ENCODE measurements around the gene PCBP2.

PCBP2 gene

DNA sequence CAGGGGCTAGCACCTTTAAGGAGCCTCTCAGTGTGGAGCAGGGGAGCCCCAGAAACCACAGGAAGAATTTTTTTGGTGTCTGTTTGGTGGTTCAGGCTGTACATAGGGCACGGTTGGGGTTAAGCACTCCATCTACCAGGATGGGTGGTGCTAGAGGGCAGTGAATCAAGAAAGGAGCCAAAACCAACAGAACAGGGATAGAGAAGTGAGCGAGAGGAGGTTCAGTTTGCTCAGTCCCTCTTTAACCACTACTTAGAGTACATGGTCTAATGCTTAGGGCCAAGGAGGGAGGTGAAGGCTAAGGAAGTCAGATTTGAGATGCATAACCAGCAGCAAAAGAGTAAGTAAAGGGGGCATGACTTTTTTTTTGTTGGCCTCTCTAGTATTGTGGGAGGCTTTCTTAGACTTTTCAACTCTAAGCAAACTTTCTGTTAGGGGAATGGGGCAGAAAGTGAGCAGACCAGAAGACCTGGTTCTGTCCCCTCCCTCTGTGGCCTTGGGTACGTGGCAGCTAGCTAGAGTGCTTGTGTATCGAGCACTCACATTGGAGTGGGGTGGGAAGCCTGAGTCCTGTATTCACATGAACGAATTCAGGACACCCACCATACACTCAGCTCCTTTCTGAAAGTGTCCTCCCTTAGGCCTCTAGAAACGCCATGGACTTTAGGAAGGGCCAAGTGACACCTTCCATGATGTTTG is 62.0 kb downstream of the PCBP2 start:
- no peak for FAIRE-seq

- no peak for FAIRE-seq
Measured at GRCh38 chr12:53514628-53515290, 62.9 kb downstream of the PCBP2 start.

- FAIRE-seq: no peak
Measured at GRCh38 chr12:53515291-53515680, 63.4 kb downstream of the PCBP2 start.

DNA sequence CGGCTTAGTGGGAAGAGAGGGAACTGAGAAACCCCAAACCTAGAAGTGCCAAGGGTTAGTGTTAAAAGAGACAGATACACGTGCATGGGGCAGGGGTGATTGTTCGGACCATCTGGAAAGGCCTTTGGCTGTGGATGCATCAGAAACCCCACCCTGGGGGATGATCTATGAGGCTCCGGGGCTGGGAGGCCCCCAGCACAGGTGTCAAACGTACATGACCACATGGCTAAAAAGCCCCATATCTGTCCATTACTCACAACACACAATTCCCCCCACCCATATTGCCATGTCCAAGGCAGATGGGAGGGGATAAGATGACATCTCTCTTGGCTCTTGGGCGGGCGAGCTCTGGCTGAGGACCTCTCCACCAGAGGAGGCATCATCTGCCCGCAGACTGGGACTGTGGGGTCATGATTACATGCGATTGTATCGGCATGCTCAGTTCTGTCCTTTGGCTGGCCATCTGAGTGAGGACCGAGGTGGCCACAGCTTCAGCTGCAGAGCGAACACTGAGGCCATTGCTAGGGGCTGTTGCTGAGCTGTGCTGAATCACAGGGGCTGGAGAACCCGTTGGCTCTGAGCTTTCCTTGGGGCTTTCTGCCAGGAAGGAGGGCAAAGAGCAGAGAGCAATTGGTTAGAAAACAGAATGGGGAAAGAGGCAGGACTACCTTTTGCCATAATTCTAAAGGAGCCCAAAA is 65.0 kb downstream of the PCBP2 start:
- FAIRE-seq: no peak

DNA sequence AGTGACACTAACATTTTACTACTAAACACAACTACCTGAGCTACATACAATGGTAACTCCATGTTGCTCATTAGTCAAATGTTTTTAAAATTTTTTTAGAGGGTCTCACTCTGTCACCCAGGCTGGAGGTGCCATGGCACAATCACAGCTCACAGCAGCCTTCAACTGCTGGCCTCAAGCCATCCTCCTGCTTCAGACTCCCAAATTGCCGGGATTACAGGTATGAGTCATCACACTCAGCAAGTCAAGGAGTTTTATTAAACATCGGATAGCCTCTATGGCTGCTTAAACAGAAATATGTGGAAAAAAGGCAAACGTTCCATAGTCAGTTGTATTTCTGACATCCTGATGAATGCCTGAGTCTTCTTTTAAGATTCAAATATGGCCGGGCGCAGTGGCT is 66.5 kb downstream of the PCBP2 start:
- no peak for FAIRE-seq

DNA sequence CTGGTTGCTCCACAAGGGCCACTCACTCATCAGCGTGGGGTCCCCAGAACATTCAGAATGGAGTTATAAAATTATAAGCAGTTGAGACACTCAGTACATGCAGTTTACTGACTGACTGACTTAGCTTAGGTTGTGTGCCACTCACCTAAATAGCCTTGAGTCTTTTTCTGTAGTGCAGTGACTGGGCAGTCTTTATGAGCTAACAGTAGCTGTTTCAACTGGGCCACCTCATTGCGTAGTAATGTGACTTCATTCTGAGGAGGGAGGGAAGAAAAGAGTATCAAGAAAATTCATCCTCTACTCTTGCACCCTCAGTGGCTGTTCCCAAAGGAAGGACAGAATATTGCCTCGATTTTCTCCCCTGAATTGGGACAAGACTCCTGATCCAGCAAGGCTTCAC is 71.2 kb downstream of the PCBP2 start:
- no peak for FAIRE-seq

DNA sequence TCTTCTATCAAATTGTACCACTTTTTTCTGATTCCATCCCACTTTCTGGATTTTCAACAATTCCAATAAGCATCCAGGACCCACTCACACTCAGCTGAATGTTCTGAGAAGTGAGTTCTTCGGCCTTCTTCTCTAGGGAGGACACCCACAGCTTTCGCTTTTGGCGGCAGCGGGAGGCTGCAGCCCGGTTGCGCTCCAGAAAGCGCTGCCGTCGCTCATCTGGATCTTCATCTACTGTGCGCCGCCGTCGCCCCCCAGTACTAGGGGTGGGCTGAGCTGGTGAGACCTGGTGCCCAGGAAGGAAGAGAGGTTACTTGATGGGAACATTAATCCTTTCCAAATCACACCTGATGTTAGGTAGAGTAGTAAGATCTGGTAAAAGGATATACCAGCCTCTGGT is 72.6 kb downstream of the PCBP2 start:
- FAIRE-seq: no peak

DNA sequence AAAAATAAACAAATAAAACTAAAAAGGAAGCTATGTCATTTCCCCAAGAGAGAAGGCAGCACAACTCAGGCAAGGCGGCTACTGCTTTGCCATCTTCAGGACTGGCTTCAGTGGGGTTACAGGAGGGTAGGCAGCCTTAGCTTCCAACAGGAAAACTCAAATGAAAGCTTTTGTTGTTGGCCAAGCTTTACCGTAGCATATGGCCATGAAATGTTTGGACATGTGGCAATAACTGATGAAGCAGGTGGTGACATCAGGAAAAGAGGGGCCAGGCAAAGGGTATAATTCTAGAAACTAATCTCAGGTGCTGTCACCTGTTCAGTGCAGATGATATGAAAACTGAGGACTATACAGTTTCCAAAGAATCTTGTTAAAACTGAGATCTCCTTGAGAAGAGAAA is 78.2 kb downstream of the PCBP2 start:
- FAIRE-seq: no peak

Data from islet of Langerhans (tissue), 1 donor.